HepG2 (cell line): ENCODE measurements around the gene CCM2L. TPM values are rescaled to one million over a fixed set of nuclear protein-coding genes. Genes with fewer than 3 reads are reported as not detected.
"Not testable (repeated sequence)": the region's sequence is repeated elsewhere in the genome, so short reads cannot be mapped to it uniquely, and the experiment has no call there.

Experiments
- ATAC-seq: fragments of 200-7000 bp; cut with Tn5 transposase; 3 replicates; pipeline ENCODE4 v1.9.1; 2020; ENCODE audit warnings: mild to moderate bottlenecking, moderate library complexity
- BruUV-seq: library from RNA; stranded (reverse); fragments of 400-500 nt; replicated peaks from 2 replicates; lab custom pipeline; 2021; lab: Mats Ljungman, UMichigan
- CTCF ChIA-PET: fragments of 300-600 bp; formaldehyde crosslinking; extraction: SDS; loops from one replicate; lab custom pipeline; 2021; ENCODE audit warnings: low total read pairs, inconsistent platforms, low intra/inter-chr PET ratio; lab: Yijun Ruan, JAX
- POLR2A ChIA-PET: fragments of 350-600 bp; sonication (Branson Sonifier 250); formaldehyde crosslinking; loops from one replicate; lab custom pipeline; 2020; ENCODE audit warnings: antibody characterized with exemption, inconsistent platforms; lab: Yijun Ruan, JAX
- DNase-seq: peaks from one replicate; pipeline ENCODE4 v3.0.0-alpha.2; 2015; ENCODE audit warnings: low spot score
- FAIRE-seq: peaks from 3 replicates; lab custom pipeline; 2011; peaks lifted over from hg19 to GRCh38; lab: Jason Lieb, UNC
- H2AFZ ChIP-seq: one replicate; pipeline ENCODE4 v1.6.1; 2011; ENCODE audit warnings: low read length, inconsistent platforms
- H3K27ac ChIP-seq: fragments of 300-600 bp; 3 replicates; pipeline ENCODE4 v1.8.0; 2011; ENCODE audit warnings: mixed run types, mild to moderate bottlenecking, mixed read lengths, low read length, inconsistent platforms; ENCODE audit not compliant: insufficient read depth; ENCODE audit errors: extremely low read length
- H3K27me3 ChIP-seq, 2 experiments: fragments of 200-600 bp in 1 of 2; 2 replicates in 1 of 2; 3 replicates in 1 of 2; pipeline versions ENCODE4 v1.6.0 to v1.8.0; 2011; ENCODE audit warnings: low read length in 2 of 2, mild to moderate bottlenecking in 2 of 2, moderate library complexity in 2 of 2, inconsistent platforms in 1 of 2; ENCODE audit not compliant: insufficient read depth in 2 of 2, control insufficient read depth in 1 of 2
- H3K36me3 ChIP-seq, 2 experiments: fragments of 200-600 bp in 1 of 2; replicated peaks in 1 of 2; 2 replicates in 1 of 2; 3 replicates in 1 of 2; pipeline versions ENCODE4 v1.5.1 to v1.8.0; 2011; ENCODE audit warnings: low read length in 2 of 2, inconsistent platforms in 1 of 2; ENCODE audit not compliant: insufficient read depth in 2 of 2, control insufficient read depth in 1 of 2
- H3K4me1 ChIP-seq: 2 replicates; pipeline ENCODE4 v1.5.1; 2012; ENCODE audit warnings: low read length, inconsistent platforms; ENCODE audit not compliant: insufficient read depth
- H3K4me2 ChIP-seq: 2 replicates; pipeline ENCODE4 v1.6.0; 2011; ENCODE audit warnings: low read depth, low read length, inconsistent platforms
- H3K4me3 ChIP-seq, 3 experiments: fragments of 200-600 bp in 1 of 3; sonication (generic), shearing (Covaris generic) in 1 of 3; replicated peaks in 1 of 3; 2 replicates each; pipeline ENCODE4 v1.5.1; 2011 to 2016; ENCODE audit warnings: low read length in 3 of 3, inconsistent platforms in 2 of 3, low read depth in 2 of 3, mild to moderate bottlenecking in 2 of 3, control low read depth in 1 of 3, mixed read lengths in 1 of 3; ENCODE audit not compliant: insufficient read depth in 1 of 3
- H3K79me2 ChIP-seq: one replicate; pipeline ENCODE4 v1.6.1; 2011; ENCODE audit warnings: low read length, inconsistent platforms; ENCODE audit not compliant: insufficient read depth
- H3K9ac ChIP-seq: 2 replicates; pipeline ENCODE4 v1.6.0; 2011; ENCODE audit warnings: mild to moderate bottlenecking, low read depth, low read length, inconsistent platforms; ENCODE audit not compliant: insufficient read depth
- H3K9me3 ChIP-seq: 2 replicates; pipeline ENCODE4 v1.5.1; 2012; ENCODE audit warnings: mild to moderate bottlenecking, low read length
- H4K20me1 ChIP-seq: 2 replicates; pipeline ENCODE4 v1.6.0; 2011; ENCODE audit warnings: inconsistent platforms, mild to moderate bottlenecking, low read length, moderate library complexity; ENCODE audit not compliant: insufficient read depth
- ATF7 ChIP-seq, 2 experiments: fragments of 450-650 bp in 1 of 2; sonication (generic) in 1 of 2; formaldehyde crosslinking in 1 of 2; IDR thresholded peaks; 2 replicates each; pipeline versions ENCODE4 v1.4.0 to v1.6.1; 2016 to 2020; ENCODE audit warnings: antibody characterized with exemption in 1 of 2, mild to moderate bottlenecking in 1 of 2, missing genetic modification reagents in 1 of 2
- CEBPB ChIP-seq: IDR thresholded peaks from 2 replicates; pipeline ENCODE4 v1.6.1; 2011; ENCODE audit warnings: low read depth, low read length, improper control_type of control experiment, borderline replicate concordance
- ZNF546 ChIP-seq: sonication (generic); formaldehyde crosslinking; conservative IDR thresholded peaks from 2 replicates; pipeline ENCODE4 v1.8.1; 2023; ENCODE audit warnings: mild to moderate bottlenecking, missing genetic modification reagents
- ZNF567 ChIP-seq: sonication (generic); formaldehyde crosslinking; IDR thresholded peaks from 2 replicates; pipeline ENCODE4 v1.8.1; 2023; ENCODE audit warnings: mild to moderate bottlenecking, missing genetic modification reagents, borderline replicate concordance
- ZNF569 ChIP-seq: sonication (generic); formaldehyde crosslinking; IDR thresholded peaks from 2 replicates; pipeline ENCODE4 v1.5.0; 2020; ENCODE audit warnings: mild to moderate bottlenecking, missing genetic modification reagents, moderate library complexity, borderline replicate concordance
- WGBS: methylation state at CpG from one replicate; pipeline ENCODE4 v1.1.6; 2017; ENCODE audit warnings: low lambda C conversion rate; 5-methylcytosine and 5-hydroxymethylcytosine counted together
- in situ Hi-C: cut with HindIII; loops from 2 replicates; pipeline ENCODE4 v1.10.0; 2017; ENCODE audit warnings: low pct_unique_long_range_greater_than_20kb; ENCODE audit not compliant: extremely low pct_ligation_motif_present
- intact Hi-C: fragments of 100-400 bp; cut with micrococcal nuclease; formaldehyde crosslinking; loops from one replicate; pipeline ENCODE4 v1.10.0; 2022; ENCODE audit not compliant: unreplicated experiment
- polyA plus RNA-seq, 8 experiments: library from polyadenylated mRNA; depleted of rRNA in 3 of 8; stranded (reverse) in 7 of 8; unstranded in 1 of 8; fragments of >200 nt; fragmentation: Illumina TruSeq in 4 of 8; extraction: Trizol in 4 of 8; gene quantifications; 2 replicates each; pipeline versions ENCODE4 v1.2.1 to v1.2.3, GENCODE V29; 2011 to 2016; ENCODE audit warnings: low read depth in 4 of 8, missing spikeins in 1 of 8, mixed read lengths in 1 of 8; ENCODE audit not compliant: insufficient read depth in 1 of 8
- total RNA-seq, 5 experiments: library from RNA; depleted of rRNA; stranded (reverse); fragments of >200 nt; fragmentation: Illumina TruSeq; extraction: Trizol; gene quantifications; 2 replicates each; pipeline ENCODE4 v1.2.3, GENCODE V29; 2016; ENCODE audit warnings: low read depth in 1 of 5

CCM2L gene
- total and polyA plus RNA-seq, 2 of the 13 experiments (the other 11 are each of a cell fraction or from before 2014, with no cell fraction given) = 0.15 TPM; not detected in 1

GRCh38 chr20:32033316-32033715 lies 23.1 kb downstream of the CCM2L start (continued):
- no peak for TF ChIP-seq ZNF569
- no peak for TF ChIP-seq ZNF567 (CRISPR knock-in tag)
- no peak for TF ChIP-seq ZNF546

- in situ Hi-C loops (loop anchor here (5.0 kb wide), 1 partner anchor 211 kb away; no protein-coding TSS in a partner anchor), intact Hi-C loops (loop anchor here (5.0 kb wide), 2 partner anchors 59 to 81 kb away; partner anchors contain the start of gene PDRG1)
- Histone ChIP-seq H3K4me1 (peaks cover 13% of the 10 kb centered on the region), H3K27me3 (peaks cover 1 to 41% of the 10 kb centered on the region in 2 experiments; a peak in 4 of 5 replicates)
- CTCF ChIA-PET; POLR2A ChIA-PET; H2AFZ ChIP-seq; H3K27ac ChIP-seq; H3K9ac ChIP-seq; DNase-seq; H3K4me3 ChIP-seq; H4K20me1 ChIP-seq; H3K79me2 ChIP-seq; FAIRE-seq; ATAC-seq; H3K36me3 ChIP-seq; H3K4me2 ChIP-seq; BruUV-seq; H3K9me3 ChIP-seq; TF ChIP-seq ATF7 (CRISPR knock-in tag; IDR thresholded peaks at IDR 0.05): not testable (repeated sequence)
- 8% methylated on average over 3 of the region's 3 CpGs for WGBS
- TF ChIP-seq CEBPB (peak; percentile 37; the same call in 1 of the 2 replicates), ATF7 (IDR thresholded peaks at IDR 0.05) (peak; percentile 51; the same call in 1 of the 2 replicates)
These were observed 23.5 kb downstream of the CCM2L start for GRCh38 chr20:32033721-32034120.
